Stimulated activated CD8-positive, alpha-beta memory T cell treated with anti-CD3 and anti-CD28 coated beads, Interleukin-12 subunit alpha, Interleukin-12 subunit beta, amount 100 ng/mL, for 4 hours (primary cell): Measurements from ENCODE around the gene NFIA.

Experiments
- DNase-seq: peaks from one replicate; pipeline ENCODE4 v3.0.0-alpha.2; 2020; ENCODE audit warnings: low read depth

Gene NFIA

GRCh38 chr1:61334718-61335589 is 252.6 kb downstream of the NFIA start:
- DNase-seq = no peak

- DNase-seq = no peak
These were observed 254.7 kb downstream of the NFIA start for GRCh38 chr1:61337037-61337436.

GRCh38 chr1:61337441-61337951 is 255.1 kb downstream of the NFIA start:
- no peak for DNase-seq

- DNase-seq = no peak
These were observed 255.9 kb downstream of the NFIA start for GRCh38 chr1:61337981-61338848.

- no peak for DNase-seq
These were observed 256.5 kb downstream of the NFIA start for GRCh38 chr1:61338899-61339298.

GRCh38 chr1:61341426-61341825 is 259.1 kb downstream of the NFIA start:
- DNase-seq = no peak

GRCh38 chr1:61343734-61344420 is 261.5 kb downstream of the NFIA start:
- no peak for DNase-seq

GRCh38 chr1:61344696-61345095 is 262.3 kb downstream of the NFIA start:
- DNase-seq = no peak

GRCh38 chr1:61348025-61348665 is 265.8 kb downstream of the NFIA start:
- no peak for DNase-seq

- no peak for DNase-seq
These were observed 270.6 kb downstream of the NFIA start for GRCh38 chr1:61352845-61353435.

- no peak for DNase-seq
These were observed 271.5 kb downstream of the NFIA start for GRCh38 chr1:61353797-61354406.

GRCh38 chr1:61356016-61356415 is 273.7 kb downstream of the NFIA start:
- no peak for DNase-seq

GRCh38 chr1:61356995-61357394 is 274.6 kb downstream of the NFIA start:
- DNase-seq = no peak

GRCh38 chr1:61357539-61357938 is 275.2 kb downstream of the NFIA start:
- DNase-seq = no peak

GRCh38 chr1:61358770-61359455 is 276.6 kb downstream of the NFIA start:
- DNase-seq = no peak

- no peak for DNase-seq
These were observed 279.6 kb downstream of the NFIA start for GRCh38 chr1:61361931-61362330.

- no peak for DNase-seq
These were observed 280.0 kb downstream of the NFIA start for GRCh38 chr1:61362351-61362750.

- no peak for DNase-seq
These were observed 286.0 kb downstream of the NFIA start for GRCh38 chr1:61368366-61368765.

GRCh38 chr1:61368876-61369275 is 286.5 kb downstream of the NFIA start:
- no peak for DNase-seq

- no peak for DNase-seq
These were observed 288.0 kb downstream of the NFIA start for GRCh38 chr1:61370177-61370912.
